C4-2B (cell line): ENCODE data around the gene MALRD1.

ENCODE experiments used
- CTCF ChIP-seq: fragments of 450-650 bp; conservative IDR thresholded peaks from 2 replicates; pipeline ENCODE4 v1.5.1; 2017; ENCODE audit warnings: mild to moderate bottlenecking
- ZFX ChIP-seq: fragments of 450-650 bp; IDR thresholded peaks from 2 replicates; pipeline ENCODE4 v1.6.1; 2017

- TF ChIP-seq CTCF, result no peak
- no peak for TF ChIP-seq ZFX
Measured at GRCh38 chr10:19491166-19491565, 442.6 kb downstream of the MALRD1 start.
